GM06990 (cell line): ENCODE data around the gene ITGB8.

Experiments
- DNase-seq: peaks from one replicate; pipeline ENCODE4 v3.0.0-alpha.2; 2011; ENCODE audit not compliant: insufficient read length; ENCODE audit errors: extremely low read depth
- H3K27me3 ChIP-seq: replicated peaks from 2 replicates; pipeline ENCODE4 v1.6.0; 2011; ENCODE audit warnings: low read length; ENCODE audit not compliant: control insufficient read depth, insufficient read depth
- H3K36me3 ChIP-seq: 2 replicates; pipeline ENCODE4 v1.5.1; 2011; ENCODE audit warnings: low read length; ENCODE audit not compliant: control insufficient read depth, insufficient read depth
- H3K4me3 ChIP-seq: replicated peaks from 2 replicates; pipeline ENCODE4 v1.5.1; 2011; ENCODE audit warnings: low read depth, mild to moderate bottlenecking, control low read depth, low read length
- CTCF ChIP-seq: IDR thresholded peaks from 2 replicates; pipeline ENCODE4 v1.5.1; 2011; ENCODE audit warnings: low read length, control low read depth, mild to moderate bottlenecking, inconsistent platforms; ENCODE audit not compliant: insufficient read depth, poor library complexity, severe bottlenecking

Gene ITGB8

GRCh38 chr7:20310963-20311742 lies 19.5 kb upstream of the ITGB8 start:
- peak; percentile 24 for TF ChIP-seq CTCF
- H3K4me3 ChIP-seq = no peak overlapping the region
- peak; percentile 55 for DNase-seq

GRCh38 chr7:20311743-20312042 lies 19.0 kb upstream of the ITGB8 start:
- Histone ChIP-seq H3K4me3 (no peak overlapping the region), H3K36me3 (no peaks in the 10 kb centered on the region), H3K27me3 (no peaks in the 10 kb centered on the region)
- DNase-seq = no peak
- no peak for TF ChIP-seq CTCF

More at GRCh38 chr7:20310963-20311742, 19.5 kb upstream of the ITGB8 start:
- Histone ChIP-seq H3K36me3 (no peaks in the 10 kb centered on the region), H3K27me3 (no peaks in the 10 kb centered on the region)

DNA sequence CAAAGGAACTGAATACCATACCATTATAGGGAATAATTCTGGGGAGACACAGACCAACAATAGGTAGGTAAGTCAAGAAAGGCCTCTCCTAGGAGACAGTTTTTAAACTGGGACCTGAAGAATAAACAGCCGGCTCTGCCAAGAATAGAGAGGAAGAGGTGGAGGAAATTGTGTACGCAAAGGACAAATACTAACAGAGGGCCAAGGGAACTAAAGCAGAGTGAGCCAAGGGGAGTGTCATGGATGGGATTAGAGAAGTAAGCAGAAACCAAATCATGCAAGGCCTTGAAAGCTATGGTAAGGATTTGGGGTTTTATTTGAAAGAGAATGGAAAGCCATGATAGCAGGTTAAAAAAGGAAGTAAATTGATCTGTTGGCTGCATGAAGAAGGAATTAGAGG lies 18.1 kb upstream of the ITGB8 start:
- TF ChIP-seq CTCF = no peak
- Histone ChIP-seq H3K27me3 (no peaks in the 10 kb centered on the region), H3K36me3 (no peaks in the 10 kb centered on the region), H3K4me3 (no peak overlapping the region)
- DNase-seq = no peak

- H3K36me3 ChIP-seq = no peaks in the 10 kb centered on the region
- H3K4me3 ChIP-seq = no peak overlapping the region
- no peaks in the 10 kb centered on the region for H3K27me3 ChIP-seq
- TF ChIP-seq CTCF = no peak
- DNase-seq = no peak
Measured at GRCh38 chr7:20313626-20314025, 17.1 kb upstream of the ITGB8 start.

GRCh38 chr7:20314198-20314597 lies 16.5 kb upstream of the ITGB8 start:
- no peaks in the 10 kb centered on the region for H3K36me3 ChIP-seq
- no peaks in the 10 kb centered on the region for H3K27me3 ChIP-seq
- no peak for DNase-seq
- no peak overlapping the region for H3K4me3 ChIP-seq
- no peak for TF ChIP-seq CTCF

GRCh38 chr7:20316706-20317105 lies 14.0 kb upstream of the ITGB8 start:
- no peak for DNase-seq
- no peak overlapping the region for H3K4me3 ChIP-seq
- H3K27me3 ChIP-seq = no peaks in the 10 kb centered on the region
- no peak for TF ChIP-seq CTCF
- H3K36me3 ChIP-seq = no peaks in the 10 kb centered on the region
